Mammary epithelial cell (primary cell): ENCODE measurements around the gene LYST.

Experiments
- EZH2 ChIP-seq: IDR thresholded peaks from 2 replicates; pipeline ENCODE4 v1.6.1; 2012; ENCODE audit warnings: low read length, inconsistent platforms, borderline replicate concordance
- TF ChIP-seq, protein P1 (sequence below), 2 donors: IDR thresholded peaks in 1 of 2; conservative IDR thresholded peaks in 1 of 2; 2 replicates each; pipeline ENCODE4 v1.5.1; 2011 to 2012; ENCODE audit warnings: inconsistent platforms in 2 of 2, low read length in 2 of 2, mild to moderate bottlenecking in 2 of 2, control low read depth in 1 of 2, low read depth in 1 of 2; ENCODE audit not compliant: insufficient read depth in 1 of 2; ENCODE audit errors: extremely low read depth in 1 of 2

DNA sequence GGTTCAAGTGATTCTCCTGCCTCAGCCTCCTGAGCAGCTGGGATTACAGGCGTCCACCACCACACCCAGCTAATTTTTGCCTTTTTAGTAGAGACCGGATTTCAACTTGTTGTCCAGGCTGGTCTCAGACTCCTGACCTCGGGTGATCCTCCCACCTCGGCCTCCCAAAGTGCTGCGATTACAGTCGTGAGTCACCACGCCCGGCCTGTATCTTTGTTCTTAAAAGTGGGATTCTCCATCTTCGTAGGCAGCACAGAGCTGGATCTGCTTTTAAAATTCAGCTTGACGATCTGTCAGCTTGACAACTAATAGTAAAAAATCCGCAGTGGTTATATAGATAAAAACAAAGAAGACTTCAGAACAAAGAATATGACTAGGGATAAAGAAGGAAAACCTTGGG lies 214.3 kb downstream of the LYST start:
- TF ChIP-seq, protein P1, sequence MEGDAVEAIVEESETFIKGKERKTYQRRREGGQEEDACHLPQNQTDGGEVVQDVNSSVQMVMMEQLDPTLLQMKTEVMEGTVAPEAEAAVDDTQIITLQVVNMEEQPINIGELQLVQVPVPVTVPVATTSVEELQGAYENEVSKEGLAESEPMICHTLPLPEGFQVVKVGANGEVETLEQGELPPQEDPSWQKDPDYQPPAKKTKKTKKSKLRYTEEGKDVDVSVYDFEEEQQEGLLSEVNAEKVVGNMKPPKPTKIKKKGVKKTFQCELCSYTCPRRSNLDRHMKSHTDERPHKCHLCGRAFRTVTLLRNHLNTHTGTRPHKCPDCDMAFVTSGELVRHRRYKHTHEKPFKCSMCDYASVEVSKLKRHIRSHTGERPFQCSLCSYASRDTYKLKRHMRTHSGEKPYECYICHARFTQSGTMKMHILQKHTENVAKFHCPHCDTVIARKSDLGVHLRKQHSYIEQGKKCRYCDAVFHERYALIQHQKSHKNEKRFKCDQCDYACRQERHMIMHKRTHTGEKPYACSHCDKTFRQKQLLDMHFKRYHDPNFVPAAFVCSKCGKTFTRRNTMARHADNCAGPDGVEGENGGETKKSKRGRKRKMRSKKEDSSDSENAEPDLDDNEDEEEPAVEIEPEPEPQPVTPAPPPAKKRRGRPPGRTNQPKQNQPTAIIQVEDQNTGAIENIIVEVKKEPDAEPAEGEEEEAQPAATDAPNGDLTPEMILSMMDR (conservative IDR thresholded peaks at IDR 0.05 in 1 of 2, IDR thresholded peaks at IDR 0.05 in 1 of 2; ENCODE audit: extremely low read depth in 1 of 2, insufficient read depth in 1 of 2, low read depth in 1 of 2, low read length in 2 of 2), result no peak
- TF ChIP-seq EZH2, result no peak
